K562 (cell line): ENCODE data around the gene RNF181. TPM values are rescaled to one million over a fixed set of nuclear protein-coding genes. Genes with fewer than 3 reads are reported as not detected.

Experiments used
- ATF4 ChIP-seq: fragments of 450-650 bp; formaldehyde crosslinking; IDR thresholded peaks from 2 replicates; pipeline ENCODE4 v1.4.0; 2022; ENCODE audit warnings: mild to moderate bottlenecking, moderate library complexity
- DDX20 ChIP-seq: fragments of 450-650 bp; IDR thresholded peaks from 2 replicates; pipeline ENCODE4 v1.6.1; 2016; ENCODE audit warnings: missing genetic modification characterization, low read depth, mild to moderate bottlenecking, missing compliant biosample characterization, moderate library complexity
- ESRRB ChIP-seq: fragments of 250-450 bp; sonication (Bioruptor Pico); IDR thresholded peaks from 2 replicates; pipeline ENCODE4 v1.5.0; 2020; ENCODE audit warnings: mild to moderate bottlenecking, moderate library complexity, borderline replicate concordance
- FOSL1 ChIP-seq: fragments of 200-800 bp; sonication (Bioruptor generic); conservative IDR thresholded peaks from 2 replicates; pipeline ENCODE4 v1.6.1; 2016; ENCODE audit warnings: missing genetic modification characterization, missing compliant biosample characterization
- GATAD2A ChIP-seq: fragments of 450-650 bp; IDR thresholded peaks from 2 replicates; pipeline ENCODE4 v1.6.1; 2017
- HDAC1 ChIP-seq, 2 experiments: fragments of 450-650 bp; IDR thresholded peaks; 2 replicates each; pipeline ENCODE4 v1.6.1; 2016 to 2017; ENCODE audit warnings: inconsistent platforms in 1 of 2, mild to moderate bottlenecking in 1 of 2, moderate library complexity in 1 of 2
- HEY1 ChIP-seq: fragments of 250-450 bp; sonication (Bioruptor Pico); IDR thresholded peaks from 2 replicates; pipeline ENCODE4 v1.5.0; 2020; ENCODE audit warnings: mild to moderate bottlenecking, moderate library complexity, borderline replicate concordance
- HMBOX1 ChIP-seq: sonication (generic); IDR thresholded peaks from 2 replicates; pipeline ENCODE4 v1.6.1; 2016
- LCOR ChIP-seq: sonication (generic); formaldehyde crosslinking; IDR thresholded peaks from 2 replicates; pipeline ENCODE4 v1.8.0; 2022; ENCODE audit warnings: mild to moderate bottlenecking, missing genetic modification reagents
- MEIS2 ChIP-seq: fragments of 450-650 bp; IDR thresholded peaks from 2 replicates; pipeline ENCODE4 v1.6.1; 2014; ENCODE audit warnings: mild to moderate bottlenecking; ENCODE audit not compliant: partially characterized antibody
- MTA1 ChIP-seq: fragments of 450-650 bp; IDR thresholded peaks from 2 replicates; pipeline ENCODE4 v1.6.1; 2017; ENCODE audit warnings: borderline replicate concordance
- MYNN ChIP-seq, 2 experiments: sonication (generic); formaldehyde crosslinking in 1 of 2; IDR thresholded peaks; 2 replicates each; pipeline versions ENCODE4 v1.5.0 to v1.6.1; 2016 to 2020; ENCODE audit warnings: antibody characterized with exemption in 1 of 2, missing genetic modification reagents in 1 of 2
- NCOA6 ChIP-seq: fragments of 450-650 bp; IDR thresholded peaks from 2 replicates; pipeline ENCODE4 v1.6.1; 2017; ENCODE audit warnings: mild to moderate bottlenecking
- NRF1 ChIP-seq, 2 experiments: fragments of 450-650 bp; IDR thresholded peaks in 1 of 2; conservative IDR thresholded peaks in 1 of 2; 2 replicates each; pipeline ENCODE4 v1.6.1; 2014; ENCODE audit warnings: mild to moderate bottlenecking in 2 of 2
- PML ChIP-seq: IDR thresholded peaks from 2 replicates; pipeline ENCODE4 v1.6.1; 2012; ENCODE audit warnings: low read length, inconsistent platforms
- POLR3A ChIP-seq: IDR thresholded peaks from 2 replicates; pipeline ENCODE4 v1.6.1; 2011; ENCODE audit warnings: borderline replicate concordance, mild to moderate bottlenecking, moderate library complexity; ENCODE audit not compliant: insufficient read length, insufficient read depth; ENCODE audit errors: extremely low read depth
- RNF2 ChIP-seq: sonication (generic); IDR thresholded peaks from 2 replicates; pipeline ENCODE4 v1.6.1; 2016
- SIN3B ChIP-seq: fragments of 450-650 bp; IDR thresholded peaks from 2 replicates; pipeline ENCODE4 v1.6.1; 2017; ENCODE audit warnings: low read depth, mild to moderate bottlenecking, moderate library complexity
- SOX6 ChIP-seq: fragments of 450-650 bp; IDR thresholded peaks from 2 replicates; pipeline ENCODE4 v1.6.1; 2014; ENCODE audit warnings: mild to moderate bottlenecking
- TBL1XR1 ChIP-seq, 2 experiments: IDR thresholded peaks; 2 replicates each; pipeline ENCODE4 v1.6.1; 2012; ENCODE audit warnings: improper control_type of control experiment in 2 of 2, low read length in 2 of 2, mild to moderate bottlenecking in 1 of 2
- TFAP4 ChIP-seq: sonication (generic); formaldehyde crosslinking; IDR thresholded peaks from 2 replicates; pipeline ENCODE4 v1.8.0; 2022; ENCODE audit warnings: missing genetic modification reagents, mild to moderate bottlenecking, moderate library complexity, borderline replicate concordance
- ZFX ChIP-seq: sonication (generic); formaldehyde crosslinking; IDR thresholded peaks from 2 replicates; pipeline ENCODE4 v1.8.0; 2022; ENCODE audit warnings: mild to moderate bottlenecking, missing genetic modification reagents, moderate library complexity
- ZNF717 ChIP-seq: fragments of 250-450 bp; sonication (Bioruptor Pico); IDR thresholded peaks from 2 replicates; pipeline ENCODE4 v1.5.0; 2021
- polyA plus RNA-seq, 8 experiments: library from polyadenylated mRNA; depleted of rRNA in 4 of 8; stranded (reverse) in 5 of 8; unstranded in 3 of 8; fragments of >200 nt; fragmentation: Nextera tagmentation in 2 of 8; fragmentation: Illumina TruSeq in 1 of 8; extraction: Ambion mirVana in 2 of 8; extraction: Trizol in 1 of 8; gene quantifications; 2 replicates each; pipeline versions ENCODE4 v1.2.1 to v1.2.3, GENCODE V29; 2011 to 2014; ENCODE audit warnings: inconsistent platforms in 1 of 8, missing spikeins in 1 of 8
- total RNA-seq, 7 experiments: library from RNA; depleted of rRNA in 6 of 7; stranded (reverse); fragments of >200 nt in 6 of 7; fragmentation: Illumina TruSeq in 2 of 7; extraction: Trizol in 2 of 7; gene quantifications; 2 replicates each; pipeline versions ENCODE4 v1.2.1 to v1.2.3, GENCODE V29; 2011 to 2021; ENCODE audit warnings: low replicate concordance in 1 of 7
- TF ChIP-seq, protein P1 (sequence below): fragments of 250-450 bp; sonication (Bioruptor Pico); IDR thresholded peaks from 2 replicates; pipeline ENCODE4 v1.4.0; 2020; ENCODE audit warnings: mild to moderate bottlenecking

Gene RNF181
- total and polyA plus RNA-seq, 9 of the 15 experiments (the other 6 are each of a cell fraction or from before 2014, with no cell fraction given), result 139 to 492 (median 253) TPM

- TF ChIP-seq, protein P1, sequence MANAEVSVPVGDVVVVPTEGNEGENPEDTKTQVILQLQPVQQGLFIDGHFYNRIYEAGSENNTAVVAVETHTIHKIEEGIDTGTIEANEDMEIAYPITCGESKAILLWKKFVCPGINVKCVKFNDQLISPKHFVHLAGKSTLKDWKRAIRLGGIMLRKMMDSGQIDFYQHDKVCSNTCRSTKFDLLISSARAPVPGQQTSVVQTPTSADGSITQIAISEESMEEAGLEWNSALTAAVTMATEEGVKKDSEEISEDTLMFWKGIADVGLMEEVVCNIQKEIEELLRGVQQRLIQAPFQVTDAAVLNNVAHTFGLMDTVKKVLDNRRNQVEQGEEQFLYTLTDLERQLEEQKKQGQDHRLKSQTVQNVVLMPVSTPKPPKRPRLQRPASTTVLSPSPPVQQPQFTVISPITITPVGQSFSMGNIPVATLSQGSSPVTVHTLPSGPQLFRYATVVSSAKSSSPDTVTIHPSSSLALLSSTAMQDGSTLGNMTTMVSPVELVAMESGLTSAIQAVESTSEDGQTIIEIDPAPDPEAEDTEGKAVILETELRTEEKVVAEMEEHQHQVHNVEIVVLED (CRISPR knock-in tag), result no peak
- TF ChIP-seq HMBOX1 (peak; percentile 80), DDX20 (tag) (peak; percentile 54; the same call in 1 of the 2 replicates), MYNN (IDR thresholded peaks at IDR 0.05) (peak; percentile 45; the same call in 1 of the 2 replicates), MYNN (CRISPR knock-in tag; IDR thresholded peaks at IDR 0.05) (no peak), NRF1 (conservative IDR thresholded peaks at IDR 0.05 in 1 of 2, IDR thresholded peaks at IDR 0.05 in 1 of 2) (no peak), PML (peak; percentile 28; the same call in 1 of the 2 replicates), POLR3A (no peak), FOSL1 (tag) (peak; percentile 97), LCOR (CRISPR knock-in tag) (0 out of 2 replicates have a peak, but pooled peaks have one; percentile 19), RNF2 (0 out of 2 replicates have a peak, but pooled peaks have one; percentile 66), TBL1XR1 (IDR thresholded peaks at IDR 0.05; ENCODE audit: low read length in 2 of 2) (peak in 1 of 2 experiments; percentile 31; a peak in 2 of 4 replicates), HEY1 (CRISPR knock-in tag) (no peak), HDAC1 (IDR thresholded peaks at IDR 0.05) (peak in 1 of 2 experiments; percentile 77; a peak in 2 of 4 replicates), MTA1 (peak; percentile 74), ESRRB (CRISPR knock-in tag) (no peak), SIN3B (no peak), MEIS2 (peak; percentile 97), NCOA6 (no peak), TFAP4 (peak; percentile 67; the same call in 1 of the 2 replicates), ZFX (CRISPR knock-in tag) (peak; percentile 30; the same call in 1 of the 2 replicates), SOX6 (peak; percentile 68), ZNF717 (no peak), ATF4 (CRISPR knock-in tag) (no peak), GATAD2A (peak; percentile 76)
Observed at GRCh38 chr2:85584857-85585780, 10.4 kb upstream of the RNF181 start (continued).
